Activated CD8-positive, alpha-beta T cell treated with anti-CD3 and anti-CD28 coated beads for 36 hours (primary cell): Measurements from ENCODE around the gene TBX19. TPM values are rescaled to one million over a fixed set of nuclear protein-coding genes. Genes with fewer than 3 reads are reported as not detected.

Experiments used
- ATAC-seq: fragments of 200-7000 bp; cut with Tn5 transposase; one replicate; pipeline ENCODE4 v1.10.0; 2021; ENCODE audit warnings: mild to moderate bottlenecking, moderate library complexity
- CTCF ChIA-PET: fragments of 350-600 bp; sonication (Branson Sonifier 250); formaldehyde crosslinking; loops from one replicate; lab custom pipeline; 2021; ENCODE audit warnings: antibody characterized with exemption; lab: Charles Lee
- POLR2A ChIA-PET: fragments of 350-600 bp; sonication (Branson Sonifier 250); formaldehyde crosslinking; loops from one replicate; lab custom pipeline; 2021; ENCODE audit warnings: antibody characterized with exemption; lab: Charles Lee
- DNase-seq: peaks from one replicate; pipeline ENCODE4 v3.0.0-alpha.2; 2020
- H3K27ac Mint-ChIP-seq: one replicate; pipeline ENCODE4 v1.8.0; 2021; ENCODE audit warnings: mild to moderate bottlenecking, mixed read lengths
- H3K27me3 Mint-ChIP-seq: one replicate; pipeline ENCODE4 v1.8.0; 2021; ENCODE audit warnings: mixed read lengths
- H3K36me3 Mint-ChIP-seq: one replicate; pipeline ENCODE4 v1.8.0; 2021; ENCODE audit warnings: low read depth, mixed read lengths
- H3K4me1 Mint-ChIP-seq: one replicate; pipeline ENCODE4 v1.8.0; 2021; ENCODE audit warnings: low read depth, mixed read lengths
- H3K4me3 Mint-ChIP-seq: one replicate; pipeline ENCODE4 v1.8.0; 2021; ENCODE audit warnings: mild to moderate bottlenecking, moderate library complexity, mixed read lengths
- H3K9me3 Mint-ChIP-seq: one replicate; pipeline ENCODE4 v1.8.0; 2021; ENCODE audit warnings: mixed read lengths
- CTCF ChIP-seq: fragments of 200-600 bp; IDR thresholded peaks from one replicate; pipeline ENCODE4 v1.8.0; 2022; ENCODE audit warnings: antibody characterized with exemption, mild to moderate bottlenecking
- intact Hi-C: fragments of 100-400 bp; cut with micrococcal nuclease; formaldehyde crosslinking; loops from one replicate; pipeline ENCODE4 v1.10.0; 2022
- total RNA-seq, 2 experiments: library from RNA; stranded (reverse); gene quantifications; one replicate each; pipeline ENCODE4 v1.2.3, GENCODE V29; 2021

Gene TBX19
- total RNA-seq, 2 experiments from 2014 or later = 1.5 TPM

GRCh38 chr1:168298446-168298845 lies 17.8 kb downstream of the TBX19 start:
- Mint-ChIP-seq H3K4me1 (no peaks in the 10 kb centered on the region), H3K27me3 (no peaks in the 10 kb centered on the region), H3K9me3 (no peaks in the 10 kb centered on the region), H3K4me3 (no peak overlapping the region), H3K27ac (no peak overlapping the region), H3K36me3 (no peaks in the 10 kb centered on the region)
- CTCF ChIA-PET = no interaction called here
- TF ChIP-seq CTCF = no peak
- POLR2A ChIA-PET = no interaction called here
- intact Hi-C loops = no loop called here
- DNase-seq (no peak), ATAC-seq (no peak)

- intact Hi-C loops = no loop called here
- no peak for TF ChIP-seq CTCF
- H3K4me3 Mint-ChIP-seq = no peak overlapping the region
- H3K36me3 Mint-ChIP-seq = no peaks in the 10 kb centered on the region
- H3K9me3 Mint-ChIP-seq = no peaks in the 10 kb centered on the region
- no peak overlapping the region for H3K27ac Mint-ChIP-seq
- ChIA-PET POLR2A (interaction anchor here (0.7 kb wide), 1 partner anchor 15 kb away, joined by 3 read pairs; no protein-coding TSS in a partner anchor), CTCF (interaction anchor here (1.4 kb wide), 1 partner anchor 9 kb away, joined by 4 read pairs; no protein-coding TSS in a partner anchor)
- no peak for ATAC-seq
- no peak for DNase-seq
- H3K4me1 Mint-ChIP-seq = no peaks in the 10 kb centered on the region
- H3K27me3 Mint-ChIP-seq = no peaks in the 10 kb centered on the region
Observed at GRCh38 chr1:168300626-168301025, 19.9 kb downstream of the TBX19 start.

GRCh38 chr1:168301664-168302320 lies 21.1 kb downstream of the TBX19 start:
- ChIA-PET CTCF (interaction anchor here (1.6 kb wide), 1 partner anchor 41 kb away, joined by 5 read pairs; no protein-coding TSS in a partner anchor), POLR2A (no interaction called here)
- ATAC-seq (no peak), DNase-seq (no peak)
- intact Hi-C loops = no loop called here
- Mint-ChIP-seq H3K27me3 (no peaks in the 10 kb centered on the region), H3K4me1 (no peaks in the 10 kb centered on the region), H3K27ac (no peak overlapping the region), H3K9me3 (no peaks in the 10 kb centered on the region), H3K4me3 (no peak overlapping the region), H3K36me3 (no peaks in the 10 kb centered on the region)
- no peak for TF ChIP-seq CTCF

- ChIA-PET CTCF (interaction anchor here (1.2 kb wide), 1 partner anchor 9 kb away, joined by 3 read pairs; no protein-coding TSS in a partner anchor), POLR2A (no interaction called here)
- no peak overlapping the region for H3K4me3 Mint-ChIP-seq
- no peak for DNase-seq
- no peaks in the 10 kb centered on the region for H3K27me3 Mint-ChIP-seq
- intact Hi-C loops = no loop called here
- H3K27ac Mint-ChIP-seq = no peak overlapping the region
- H3K9me3 Mint-ChIP-seq = no peaks in the 10 kb centered on the region
- H3K36me3 Mint-ChIP-seq = peaks cover 5% of the 10 kb centered on the region
- H3K4me1 Mint-ChIP-seq = no peaks in the 10 kb centered on the region
- no peak for TF ChIP-seq CTCF
- no peak for ATAC-seq
Observed at GRCh38 chr1:168303716-168304540, 23.3 kb downstream of the TBX19 start.

- H3K36me3 Mint-ChIP-seq = peaks cover 5% of the 10 kb centered on the region
- H3K4me3 Mint-ChIP-seq = no peak overlapping the region
- DNase-seq = no peak
- intact Hi-C loops = no loop called here
- TF ChIP-seq CTCF = no peak
- ATAC-seq = no peak
- no peaks in the 10 kb centered on the region for H3K9me3 Mint-ChIP-seq
- CTCF ChIA-PET = interaction anchor here (1.2 kb wide), 1 partner anchor 10 kb away, joined by 3 read pairs; no protein-coding TSS in a partner anchor
- no peak overlapping the region for H3K27ac Mint-ChIP-seq
- no peaks in the 10 kb centered on the region for H3K4me1 Mint-ChIP-seq
- POLR2A ChIA-PET = no interaction called here
- H3K27me3 Mint-ChIP-seq = no peaks in the 10 kb centered on the region
Observed at GRCh38 chr1:168304865-168305264, 24.2 kb downstream of the TBX19 start.
